Muscle of leg (tissue), 11 donors: ENCODE measurements around the gene ATP10A. TPM values are rescaled to one million over a fixed set of nuclear protein-coding genes. Genes with fewer than 3 reads are reported as not detected.

Experiments used
- DNase-seq: peaks from one replicate; pipeline ENCODE4 v3.0.0; 2013
- H3K27ac ChIP-seq: one replicate; pipeline ENCODE4 v1.5.1; 2013; ENCODE audit warnings: mild to moderate bottlenecking, low read length, control low read depth
- H3K27me3 ChIP-seq: one replicate; pipeline ENCODE4 v1.6.1; 2013; ENCODE audit warnings: low read length; ENCODE audit not compliant: control insufficient read depth, insufficient read depth
- H3K36me3 ChIP-seq: one replicate; pipeline ENCODE4 v1.6.1; 2013; ENCODE audit warnings: low read length; ENCODE audit not compliant: control insufficient read depth, insufficient read depth
- H3K4me1 ChIP-seq: one replicate; pipeline ENCODE4 v1.6.1; 2013; ENCODE audit warnings: low read length; ENCODE audit not compliant: control insufficient read depth, insufficient read depth
- H3K4me3 ChIP-seq: one replicate; pipeline ENCODE4 v1.5.1; 2013; ENCODE audit warnings: low read length, control low read depth
- H3K9me3 ChIP-seq: replicated peaks from 2 replicates; pipeline ENCODE4 v1.6.1; 2013; ENCODE audit warnings: low read depth, low read length; ENCODE audit not compliant: control insufficient read depth
- WGBS: methylation state at CpG from one replicate; pipeline ENCODE4 v1.1.5; 2013; ENCODE audit warnings: missing lambda C conversion rate; ENCODE audit not compliant: insufficient coverage; 5-methylcytosine and 5-hydroxymethylcytosine counted together
- polyA plus RNA-seq, 8 donors: library from polyadenylated mRNA; unstranded; fragments of 120-200 nt; gene quantifications; one replicate each; pipeline versions ENCODE4 v1.2.1 to v1.2.3, GENCODE V29; 2013; ENCODE audit warnings: inconsistent platforms in 1 of 8, low replicate concordance in 1 of 8; ENCODE audit not compliant: insufficient read length in 8 of 8, insufficient read depth in 1 of 8
- total RNA-seq: library from RNA; stranded (reverse); fragments of 120-200 nt; gene quantifications from one replicate; pipeline ENCODE4 v1.2.4, GENCODE V29; 2013

ATP10A gene
- total and polyA plus RNA-seq, 9 donors: 1.9 to 4.9 (median 2.7) TPM

DNA sequence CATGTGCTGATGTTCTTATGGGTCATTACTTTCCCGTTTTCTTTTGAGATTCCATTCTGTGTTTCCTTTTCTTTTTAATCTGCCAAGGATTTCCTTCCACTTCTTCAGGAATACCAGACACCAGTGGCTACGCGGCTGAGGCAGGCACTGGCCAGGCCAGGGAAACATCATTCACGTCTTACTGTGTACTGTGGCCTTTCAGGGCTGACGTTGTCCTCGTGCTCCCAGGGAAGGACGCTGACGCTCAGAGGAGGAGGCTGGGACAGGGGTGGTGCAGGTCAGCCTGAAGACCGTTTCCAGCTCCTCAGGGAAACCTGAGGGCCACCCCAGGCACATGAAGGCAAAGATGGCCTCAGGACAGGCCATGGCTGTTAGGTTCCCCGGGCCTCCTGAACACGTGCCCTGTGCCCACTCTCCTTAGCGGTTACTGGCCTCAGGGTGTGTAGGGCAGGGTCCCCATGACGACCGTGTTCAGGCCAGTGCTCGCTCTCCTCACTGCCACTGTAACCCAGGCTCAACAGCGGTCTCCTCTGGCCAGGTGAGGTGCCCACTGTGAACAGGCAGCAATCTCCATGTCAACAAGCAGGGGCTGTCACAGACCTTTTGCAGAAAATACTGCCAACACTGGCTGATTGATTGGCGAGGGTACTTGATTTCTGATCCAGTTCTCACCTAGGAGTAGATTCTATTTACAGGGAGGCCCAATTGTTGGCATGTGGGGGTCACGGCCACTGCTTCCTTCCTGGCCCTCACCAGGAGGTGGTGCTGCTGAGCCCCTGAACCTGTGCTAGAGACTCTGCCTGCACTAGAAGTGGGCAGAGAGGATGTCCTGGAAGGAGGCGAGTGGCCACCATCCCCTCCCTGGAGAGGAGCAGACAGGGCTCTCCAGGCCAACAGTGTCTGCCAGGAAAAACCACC, 169.5 kb downstream of the ATP10A start:
- Histone ChIP-seq H3K9me3 (no peaks in the 10 kb centered on the region), H3K4me3 (no peak overlapping the region), H3K27ac (no peak overlapping the region), H3K27me3 (peaks cover 3% of the 10 kb centered on the region), H3K36me3 (no peaks in the 10 kb centered on the region), H3K4me1 (no peaks in the 10 kb centered on the region)
- peak; percentile 22 for DNase-seq
- WGBS: 81% methylated on average over 15 of the region's 19 CpGs

DNA sequence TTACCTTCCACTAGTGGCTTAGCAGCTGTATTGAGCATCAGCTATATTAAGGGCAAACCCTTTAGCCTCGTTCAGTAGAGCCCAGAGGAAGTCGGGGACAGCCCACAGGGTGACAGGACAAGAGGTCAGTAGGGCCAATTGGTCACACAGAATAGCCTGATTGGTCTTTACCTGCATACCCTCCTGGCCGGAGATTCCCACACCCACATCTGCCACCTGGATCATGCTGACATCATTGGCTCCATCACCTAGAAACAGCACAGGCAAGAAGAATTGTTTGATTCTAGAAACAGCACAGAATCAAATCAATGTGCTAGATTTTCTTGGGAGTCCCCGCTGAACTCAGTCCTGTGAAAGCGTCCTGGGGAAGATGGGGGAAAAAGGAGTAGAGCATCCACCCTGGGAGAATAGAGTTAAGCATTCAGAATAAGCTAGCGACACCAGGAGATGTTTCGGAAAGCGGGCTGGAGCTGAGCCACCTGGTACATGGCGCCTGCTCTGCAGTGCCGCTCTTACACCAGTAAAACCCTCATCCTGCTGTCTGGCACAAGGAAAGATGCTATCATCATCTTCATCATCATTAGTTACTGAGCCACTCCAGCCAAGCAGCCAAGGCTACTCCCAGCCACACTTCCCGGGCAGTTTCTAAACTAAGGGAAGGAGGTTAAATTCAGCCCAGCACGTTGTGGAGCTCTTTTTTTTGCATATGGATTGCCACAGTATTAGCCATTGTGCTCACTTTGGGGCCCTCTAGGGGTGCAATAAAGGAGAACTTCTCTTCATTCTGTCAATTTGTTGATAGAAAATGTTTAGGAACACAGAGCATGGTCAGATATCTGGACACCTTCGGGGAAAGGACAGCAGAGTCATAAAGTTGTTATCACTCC, 171.3 kb downstream of the ATP10A start:
- Histone ChIP-seq H3K36me3 (no peaks in the 10 kb centered on the region), H3K9me3 (no peaks in the 10 kb centered on the region), H3K27ac (no peak overlapping the region), H3K4me1 (no peaks in the 10 kb centered on the region), H3K27me3 (peaks cover 3% of the 10 kb centered on the region), H3K4me3 (no peak overlapping the region)
- DNase-seq: peak; percentile 47
- WGBS: 64% methylated on average over 12 of the region's 13 CpGs

DNA sequence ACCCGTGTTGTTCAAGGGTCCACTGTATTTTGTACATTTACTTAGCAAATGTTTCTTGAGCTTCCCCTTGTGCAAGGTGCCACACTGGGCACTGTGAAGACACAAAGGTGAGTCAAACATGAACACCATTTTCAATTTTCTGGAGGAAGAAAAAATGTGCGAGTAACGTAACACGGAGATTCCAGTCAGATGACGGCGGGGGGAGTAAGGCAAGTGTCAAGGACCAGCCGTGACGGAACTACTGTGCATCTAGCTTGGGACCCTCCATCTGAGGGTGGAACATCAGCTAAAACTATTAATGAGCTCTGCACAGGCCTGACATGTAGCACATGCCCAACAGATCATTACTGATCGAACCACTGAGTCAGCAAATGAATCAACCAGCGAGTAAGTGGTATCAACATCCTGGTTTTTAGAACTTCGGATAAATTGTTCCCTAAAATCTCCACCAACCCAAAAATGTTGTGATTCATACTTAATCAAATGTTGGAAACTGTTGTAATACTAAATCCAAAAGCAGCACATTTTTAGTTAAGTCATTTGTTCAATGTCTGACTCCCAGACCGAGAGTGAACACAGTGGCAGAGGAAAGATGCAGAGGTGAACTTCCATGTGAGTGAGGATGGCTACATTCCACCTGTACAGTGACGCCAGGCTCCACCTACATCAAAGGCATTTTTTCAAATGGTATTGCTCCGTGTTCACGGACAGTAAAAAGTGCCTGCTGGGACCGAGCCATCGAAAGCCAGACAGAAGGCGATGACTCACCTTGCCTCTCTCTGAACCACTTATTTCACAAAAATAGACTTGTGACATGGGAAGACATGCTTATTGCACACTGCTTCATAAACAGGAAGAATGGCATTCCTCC, 172.2 kb downstream of the ATP10A start:
- no peak for DNase-seq
- H3K36me3 ChIP-seq: no peaks in the 10 kb centered on the region
- no peaks in the 10 kb centered on the region for H3K9me3 ChIP-seq
- WGBS: 84% methylated on average over 14 of the region's 18 CpGs
- no peaks in the 10 kb centered on the region for H3K27me3 ChIP-seq
- no peak overlapping the region for H3K4me3 ChIP-seq
- no peak overlapping the region for H3K27ac ChIP-seq
- H3K4me1 ChIP-seq: no peaks in the 10 kb centered on the region

DNA sequence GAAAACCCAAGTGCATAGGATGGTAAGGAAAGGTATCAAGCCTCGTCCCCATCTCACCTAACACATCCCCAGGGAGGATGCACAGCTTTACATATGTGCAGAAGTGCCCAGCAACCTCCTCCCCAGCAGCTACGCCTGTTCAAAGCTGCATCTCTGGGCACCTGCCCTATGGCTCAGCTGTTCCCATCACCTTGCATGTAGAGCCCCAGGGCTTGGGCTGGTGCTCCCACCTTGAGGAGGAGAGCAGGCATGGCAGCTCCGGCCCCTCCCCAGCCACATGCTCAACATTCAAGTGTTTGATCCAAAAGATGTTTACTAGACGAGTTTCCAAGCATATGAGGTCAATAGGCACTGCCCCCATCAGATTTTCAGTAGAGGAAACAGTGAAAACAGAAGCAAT, 173.5 kb downstream of the ATP10A start:
- Histone ChIP-seq H3K4me3 (no peak overlapping the region), H3K36me3 (no peaks in the 10 kb centered on the region), H3K27me3 (no peaks in the 10 kb centered on the region), H3K27ac (no peak overlapping the region), H3K4me1 (no peaks in the 10 kb centered on the region), H3K9me3 (no peaks in the 10 kb centered on the region)
- DNase-seq: no peak
- 88% methylated on average over 1 of the region's 4 CpGs for WGBS

DNA sequence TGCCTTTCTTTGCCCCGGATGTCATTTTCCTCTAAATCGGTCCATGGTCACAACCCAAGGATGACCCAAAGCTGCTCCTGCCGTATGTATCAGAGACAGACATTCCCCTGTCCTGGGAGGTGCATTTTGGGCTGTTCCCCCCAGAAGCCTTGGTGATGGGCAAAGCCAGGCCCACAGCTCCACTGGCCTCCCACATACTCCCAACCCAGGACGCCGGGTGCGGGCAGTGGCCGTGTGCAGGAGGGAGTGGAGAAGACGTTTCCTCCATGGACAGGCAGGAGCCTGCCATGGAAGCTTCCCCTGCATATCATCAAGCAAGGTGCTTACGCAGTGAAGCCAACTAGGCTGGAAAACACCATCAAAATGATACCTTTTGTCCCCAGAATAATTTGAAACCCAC, 175.0 kb downstream of the ATP10A start:
- H3K4me3 ChIP-seq: no peak overlapping the region
- H3K36me3 ChIP-seq: peaks cover 1% of the 10 kb centered on the region
- 93% methylated on average over 2 of the region's 9 CpGs for WGBS
- H3K27me3 ChIP-seq: no peaks in the 10 kb centered on the region
- no peaks in the 10 kb centered on the region for H3K4me1 ChIP-seq
- DNase-seq: no peak
- H3K9me3 ChIP-seq: no peaks in the 10 kb centered on the region
- H3K27ac ChIP-seq: no peak overlapping the region

DNA sequence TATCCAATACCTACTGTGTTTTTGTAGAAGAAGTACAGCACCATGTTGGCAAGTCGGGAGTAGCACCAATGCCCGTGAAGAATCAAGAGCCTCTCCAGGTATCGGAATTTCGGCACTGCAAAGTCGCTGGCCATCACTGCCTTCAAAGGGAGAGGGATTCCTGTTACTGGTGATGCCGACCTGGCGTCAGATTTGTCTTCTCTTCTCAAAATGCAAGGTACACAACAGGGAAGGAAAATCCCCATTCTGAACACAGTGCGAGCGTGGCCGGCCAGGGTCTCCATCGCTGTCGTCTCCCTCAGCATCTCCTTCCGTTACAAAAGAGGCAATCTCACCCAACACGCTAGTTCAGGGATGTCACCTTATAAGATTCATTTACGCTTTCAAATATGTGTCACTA, 175.4 kb downstream of the ATP10A start:
- peaks cover 3% of the 10 kb centered on the region for H3K36me3 ChIP-seq
- 96% methylated on average over 10 of the region's 15 CpGs for WGBS
- H3K9me3 ChIP-seq: no peaks in the 10 kb centered on the region
- no peak for DNase-seq
- H3K27me3 ChIP-seq: no peaks in the 10 kb centered on the region
- peaks cover 3% of the 10 kb centered on the region for H3K4me1 ChIP-seq
- no peak overlapping the region for H3K4me3 ChIP-seq
- no peak overlapping the region for H3K27ac ChIP-seq

DNA sequence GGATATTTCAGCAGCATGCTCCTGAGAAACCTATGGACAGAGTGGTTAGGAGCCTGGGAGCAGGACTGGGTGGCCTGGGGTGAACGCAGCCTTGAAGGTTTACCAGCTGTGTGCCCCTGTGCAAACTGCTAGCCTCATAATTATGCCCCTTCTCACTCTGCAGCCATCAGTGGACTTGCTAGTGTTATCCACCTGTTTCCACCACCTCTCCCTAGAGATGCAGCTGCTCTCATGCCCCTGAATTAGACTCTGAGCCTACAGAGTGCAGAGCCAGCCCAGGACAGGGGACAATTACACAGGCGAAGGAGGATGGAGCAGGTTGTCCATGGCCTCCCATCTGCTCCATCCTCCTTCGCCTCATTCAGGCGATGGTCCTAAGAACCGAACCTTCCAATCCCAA, 175.9 kb downstream of the ATP10A start:
- H3K27me3 ChIP-seq: no peaks in the 10 kb centered on the region
- WGBS: 90% methylated on average over 3 of the region's 5 CpGs
- H3K4me3 ChIP-seq: no peak overlapping the region
- H3K36me3 ChIP-seq: peaks cover 3% of the 10 kb centered on the region
- peaks cover 7% of the 10 kb centered on the region for H3K4me1 ChIP-seq
- DNase-seq: no peak
- H3K9me3 ChIP-seq: no peaks in the 10 kb centered on the region
- H3K27ac ChIP-seq: no peak overlapping the region

DNA sequence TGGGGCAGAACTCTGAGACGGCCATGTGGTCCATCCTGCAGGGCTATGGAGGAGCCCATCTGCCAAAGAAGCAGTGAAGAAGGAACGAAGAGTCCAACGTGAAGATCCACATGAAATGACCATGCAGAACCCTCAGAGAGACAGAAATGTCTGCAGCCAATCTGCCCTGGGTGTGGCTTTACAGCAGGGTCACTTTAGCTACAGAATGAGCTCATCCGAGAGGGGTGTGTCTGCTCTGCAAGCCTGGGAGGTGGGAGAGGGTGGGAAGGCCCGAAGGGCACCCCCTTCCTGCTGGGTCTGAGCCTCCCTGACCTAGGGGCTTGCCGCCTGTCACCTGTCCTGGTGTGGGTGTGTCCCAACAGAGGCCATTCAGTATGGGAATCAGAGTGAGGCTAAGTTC, 176.3 kb downstream of the ATP10A start:
- Histone ChIP-seq H3K27me3 (no peaks in the 10 kb centered on the region), H3K4me3 (no peak overlapping the region), H3K36me3 (peaks cover 3% of the 10 kb centered on the region), H3K4me1 (peaks cover 9% of the 10 kb centered on the region), H3K9me3 (no peaks in the 10 kb centered on the region), H3K27ac (no peak overlapping the region)
- WGBS: 70% methylated on average over 2 of the region's 6 CpGs
- no peak for DNase-seq

DNA sequence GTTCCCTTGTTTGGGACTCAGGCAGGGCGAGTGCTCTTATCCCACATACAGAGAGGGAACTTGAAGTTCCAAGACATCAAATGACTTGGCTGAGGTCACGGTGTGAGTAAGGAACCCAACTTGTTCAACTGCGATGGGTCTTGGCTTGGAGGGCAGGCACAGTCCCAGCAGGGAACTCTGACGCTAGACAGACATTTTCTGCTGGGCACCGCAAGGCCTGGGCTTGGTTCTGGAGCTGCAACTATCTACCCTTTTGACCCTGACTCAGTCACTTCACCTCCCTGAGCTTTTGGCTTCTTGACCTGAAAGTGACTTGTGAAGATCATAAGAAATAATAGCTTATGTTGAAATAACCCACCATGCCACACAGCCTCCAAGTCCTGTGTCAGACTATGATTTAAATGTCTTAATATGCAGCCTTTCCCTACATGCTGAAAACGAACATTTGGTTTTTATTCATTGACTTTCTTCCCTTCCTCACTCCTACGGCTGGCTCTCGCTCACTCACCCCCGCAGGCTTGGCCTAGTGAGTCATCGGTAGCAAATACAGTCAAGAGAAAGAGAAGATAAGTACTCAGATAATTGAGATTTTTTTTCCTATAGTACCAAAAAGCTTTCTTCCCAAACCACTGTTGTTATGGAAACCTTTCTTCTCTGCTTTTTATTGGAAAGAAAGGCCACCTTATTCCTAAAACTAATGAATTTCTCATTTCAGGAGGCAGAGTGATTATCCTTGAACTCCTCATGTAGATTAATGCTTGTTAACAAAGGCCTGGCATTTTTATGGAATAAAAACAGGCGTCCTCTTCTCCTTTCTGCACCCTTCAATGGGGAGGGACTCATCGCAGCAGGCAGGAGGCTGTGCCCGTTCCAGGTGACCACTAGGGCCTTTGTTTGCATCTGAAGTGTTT, 178.4 kb downstream of the ATP10A start:
- H3K9me3 ChIP-seq: no peaks in the 10 kb centered on the region
- peaks cover 3% of the 10 kb centered on the region for H3K36me3 ChIP-seq
- peaks cover 9% of the 10 kb centered on the region for H3K4me1 ChIP-seq
- H3K27ac ChIP-seq: no peak overlapping the region
- DNase-seq: no peak
- 95% methylated on average over 4 of the region's 13 CpGs for WGBS
- H3K4me3 ChIP-seq: no peak overlapping the region
- H3K27me3 ChIP-seq: no peaks in the 10 kb centered on the region
